Trophoblast cell (in vitro differentiated cells and primary cell): ENCODE results near the gene ENSA.
A peak's percentile ranks its signal among the peaks of the same experiment; 100 is the strongest.

Source experiments
- DNase-seq, 2 donors: peaks; one replicate each; pipeline ENCODE4 v3.0.0-alpha.2; 2016
- H2AFZ ChIP-seq: 2 replicates; pipeline ENCODE4 v1.6.1; 2013; ENCODE audit warnings: low read length, moderate library complexity, mild to moderate bottlenecking; ENCODE audit not compliant: insufficient read depth, poor library complexity
- H2AK5ac ChIP-seq: 2 replicates; pipeline ENCODE4 v1.6.1; 2013; ENCODE audit warnings: mild to moderate bottlenecking, low read length
- H2BK120ac ChIP-seq: 2 replicates; pipeline ENCODE4 v1.6.1; 2013; ENCODE audit warnings: low read length, mild to moderate bottlenecking, moderate library complexity; ENCODE audit not compliant: insufficient read depth, poor library complexity
- H2BK12ac ChIP-seq: 2 replicates; pipeline ENCODE4 v1.6.1; 2013; ENCODE audit warnings: mild to moderate bottlenecking, low read length, moderate library complexity
- H2BK5ac ChIP-seq: 2 replicates; pipeline ENCODE4 v1.6.1; 2013; ENCODE audit warnings: low read length, low read depth, moderate library complexity, mild to moderate bottlenecking; ENCODE audit not compliant: poor library complexity
- H3K14ac ChIP-seq: 2 replicates; pipeline ENCODE4 v1.6.1; 2013; ENCODE audit warnings: mild to moderate bottlenecking, low read length
- H3K18ac ChIP-seq: 2 replicates; pipeline ENCODE4 v1.6.1; 2013; ENCODE audit warnings: mild to moderate bottlenecking, low read length
- H3K23ac ChIP-seq: 2 replicates; pipeline ENCODE4 v1.6.1; 2013; ENCODE audit warnings: low read length
- H3K27ac ChIP-seq: 2 replicates; pipeline ENCODE4 v1.5.1; 2013; ENCODE audit warnings: low read depth, mild to moderate bottlenecking, inconsistent platforms, low read length, moderate library complexity
- H3K27me3 ChIP-seq: 2 replicates; pipeline ENCODE4 v1.6.1; 2013; ENCODE audit warnings: inconsistent platforms, mild to moderate bottlenecking, low read length, moderate library complexity; ENCODE audit not compliant: insufficient read depth
- H3K36me3 ChIP-seq, 2 experiments: 1 replicate in 1 of 2; 2 replicates in 1 of 2; pipeline ENCODE4 v1.6.1; 2013; ENCODE audit warnings: low read length in 2 of 2, mild to moderate bottlenecking in 2 of 2, moderate library complexity in 1 of 2; ENCODE audit not compliant: insufficient read depth in 2 of 2, control insufficient read depth in 1 of 2
- H3K4ac ChIP-seq: 2 replicates; pipeline ENCODE4 v1.6.1; 2013; ENCODE audit warnings: low read depth, mild to moderate bottlenecking, low read length, moderate library complexity
- H3K4me1 ChIP-seq, 2 experiments: 1 replicate in 1 of 2; 2 replicates in 1 of 2; pipeline ENCODE4 v1.6.1; 2013; ENCODE audit warnings: low read length in 2 of 2, mild to moderate bottlenecking in 2 of 2, moderate library complexity in 1 of 2; ENCODE audit not compliant: insufficient read depth in 2 of 2, control insufficient read depth in 1 of 2
- H3K4me2 ChIP-seq: 2 replicates; pipeline ENCODE4 v1.6.1; 2013; ENCODE audit warnings: inconsistent platforms, mild to moderate bottlenecking, low read length, moderate library complexity
- H3K4me3 ChIP-seq: 2 replicates; pipeline ENCODE4 v1.5.1; 2013; ENCODE audit warnings: mild to moderate bottlenecking, low read depth, low read length, inconsistent platforms
- H3K79me1 ChIP-seq: one replicate; pipeline ENCODE4 v1.6.1; 2013; ENCODE audit warnings: low read length
- H3K79me2 ChIP-seq: 2 replicates; pipeline ENCODE4 v1.6.1; 2013; ENCODE audit warnings: low read length, mild to moderate bottlenecking; ENCODE audit not compliant: control insufficient read depth, insufficient read depth, poor library complexity
- H3K9ac ChIP-seq: 2 replicates; pipeline ENCODE4 v1.6.1; 2013; ENCODE audit warnings: mild to moderate bottlenecking, low read length
- H3K9me3 ChIP-seq: 2 replicates; pipeline ENCODE4 v1.6.1; 2013; ENCODE audit warnings: low read depth, mild to moderate bottlenecking, control low read depth, inconsistent platforms, low read length; ENCODE audit not compliant: insufficient read depth
- H4K12ac ChIP-seq: 2 replicates; pipeline ENCODE4 v1.6.1; 2013; ENCODE audit warnings: low read depth, mild to moderate bottlenecking, low read length, moderate library complexity
- H4K8ac ChIP-seq: 2 replicates; pipeline ENCODE4 v1.6.1; 2013; ENCODE audit warnings: low read depth, mild to moderate bottlenecking, low read length, moderate library complexity
- H4K91ac ChIP-seq: one replicate; pipeline ENCODE4 v1.6.1; 2013; ENCODE audit warnings: low read depth, mild to moderate bottlenecking, low read length, moderate library complexity
- WGBS: extraction: QIAGEN DNeasy Blood & Tissue Kit; methylation state at CpG from one replicate; pipeline ENCODE4 v1.1.7; 2013; ENCODE audit warnings: missing lambda C conversion rate; ENCODE audit not compliant: insufficient read length, insufficient coverage; ENCODE audit errors: extremely low coverage; 5-methylcytosine and 5-hydroxymethylcytosine counted together

The ENSA gene

DNA sequence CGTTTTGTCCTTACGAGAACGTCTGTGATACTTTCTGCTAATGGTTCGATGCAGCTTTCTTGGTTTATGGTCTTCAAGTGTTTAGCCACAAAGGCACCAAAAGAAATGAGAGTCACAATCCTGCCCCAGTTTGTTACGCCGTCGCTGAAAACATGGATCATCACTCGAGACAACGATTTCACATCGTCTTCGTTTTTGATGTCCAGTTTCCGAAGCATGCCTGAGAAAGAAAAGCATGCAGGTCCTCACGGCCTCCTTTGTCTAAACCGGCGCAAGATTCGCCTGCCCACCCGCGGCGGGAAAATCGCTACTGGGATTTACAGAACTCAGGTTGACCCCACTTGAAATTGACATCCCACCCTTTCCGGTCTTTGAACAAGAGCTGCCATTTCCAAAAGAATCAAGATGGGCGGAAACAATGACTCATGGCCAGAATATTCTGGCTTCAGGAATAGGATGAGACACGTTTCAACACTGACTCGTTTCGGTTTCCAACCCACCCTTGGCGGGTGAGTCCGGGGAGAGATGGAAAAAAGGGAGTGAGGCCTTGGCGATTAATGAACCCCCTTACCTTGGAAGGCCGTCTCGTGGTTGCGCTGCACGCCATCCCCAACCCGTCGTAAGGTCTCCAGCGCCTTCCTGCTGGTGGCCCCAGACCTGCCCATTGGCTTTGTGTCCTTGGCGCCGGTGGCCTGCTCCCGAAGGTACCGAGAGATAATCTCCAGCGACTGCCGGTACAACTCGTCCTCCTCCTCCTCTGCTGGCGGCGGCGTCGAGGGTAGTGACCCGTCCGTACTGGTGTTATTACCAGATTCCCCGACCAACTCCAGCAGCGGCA lies 50.9 kb downstream of the ENSA start:
- Histone ChIP-seq H3K4me3 (peak overlapping the region; percentile 98), H3K9ac (peak overlapping the region; percentile 98), H3K23ac (no peak overlapping the region), H3K18ac (peak overlapping the region; percentile 95), H2AK5ac (peak overlapping the region; percentile 77), H2AFZ (peak overlapping the region; percentile 52), H3K9me3 (no peaks in the 10 kb centered on the region), H3K27me3 (no peaks in the 10 kb centered on the region), H3K79me1 (peaks cover 15% of the 10 kb centered on the region), H3K27ac (peak overlapping the region; percentile 96), H2BK12ac (peak overlapping the region; percentile 1), H4K8ac (peak overlapping the region; percentile 86), H4K91ac (peak overlapping the region; percentile 91), H3K79me2 (peaks cover 21% of the 10 kb centered on the region), H3K4ac (peak overlapping the region; percentile 99), H2BK5ac (peak overlapping the region; percentile 94), H3K4me2 (peak overlapping the region; percentile 72), H3K14ac (peak overlapping the region; percentile 93), H3K4me1 (peaks cover 6 to 8% of the 10 kb centered on the region in 2 experiments), H3K36me3 (peaks cover 9 to 25% of the 10 kb centered on the region in 2 experiments), H4K12ac (peak overlapping the region; percentile 25), H2BK120ac (peak overlapping the region; percentile 78)
- WGBS = no CpG with 5 or more reads among the region's 50 CpGs
- peak; percentile 62 to 85 for DNase-seq

DNA sequence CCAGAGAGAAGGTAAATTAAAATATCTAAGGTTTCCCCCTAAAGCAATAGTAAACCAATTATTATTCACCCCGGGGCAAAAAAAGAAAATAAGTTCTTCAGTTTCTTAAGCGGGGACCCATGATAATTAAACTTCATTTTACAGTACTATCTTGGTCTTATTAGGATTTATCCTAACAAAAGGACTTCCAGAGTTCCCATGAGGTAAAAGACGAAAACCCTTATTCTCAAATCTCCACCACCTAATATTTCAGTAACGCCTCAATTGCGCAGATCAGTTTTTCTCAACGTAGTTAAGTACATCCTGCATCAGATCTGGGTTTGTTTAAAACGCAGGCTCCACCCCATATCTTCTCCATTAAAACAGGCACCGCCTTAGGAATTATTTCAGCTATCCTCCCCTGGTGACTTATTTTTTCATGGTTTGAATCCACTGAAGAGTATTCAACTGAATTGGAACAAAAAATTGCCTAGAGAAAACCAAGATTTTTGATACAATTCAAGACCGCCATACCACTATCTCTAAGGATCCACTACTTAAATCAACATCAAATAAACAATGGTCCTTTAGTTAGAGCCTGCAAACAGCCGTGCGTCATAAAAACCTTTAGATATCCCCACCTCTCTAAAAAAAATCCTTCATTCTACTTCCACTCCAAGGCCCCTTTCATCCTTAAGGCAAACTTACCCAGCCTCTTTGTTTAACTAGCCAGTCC lies 51.7 kb downstream of the ENSA start:
- Histone ChIP-seq H3K27ac (peak overlapping the region; percentile 96), H3K4me1 (peaks cover 9 to 11% of the 10 kb centered on the region in 2 experiments), H4K8ac (no peak overlapping the region), H3K9ac (peak overlapping the region; percentile 98), H3K79me1 (peaks cover 15% of the 10 kb centered on the region), H3K79me2 (peaks cover 21% of the 10 kb centered on the region), H3K27me3 (no peaks in the 10 kb centered on the region), H3K36me3 (peaks cover 12 to 30% of the 10 kb centered on the region in 2 experiments), H3K9me3 (no peaks in the 10 kb centered on the region), H3K4me3 (peak overlapping the region; percentile 98), H2BK5ac (peak overlapping the region; percentile 94), H2BK120ac (no peak overlapping the region), H3K4ac (peak overlapping the region; percentile 99), H4K12ac (no peak overlapping the region), H2AFZ (no peak overlapping the region), H2AK5ac (no peak overlapping the region), H3K14ac (peak overlapping the region; percentile 70), H4K91ac (no peak overlapping the region), H2BK12ac (no peak overlapping the region), H3K23ac (no peak overlapping the region), H3K18ac (no peak overlapping the region), H3K4me2 (peak overlapping the region; percentile 72)
- DNase-seq = peak in 1 of 2 donors; percentile 45
- no CpG with 5 or more reads among the region's 11 CpGs for WGBS

DNA sequence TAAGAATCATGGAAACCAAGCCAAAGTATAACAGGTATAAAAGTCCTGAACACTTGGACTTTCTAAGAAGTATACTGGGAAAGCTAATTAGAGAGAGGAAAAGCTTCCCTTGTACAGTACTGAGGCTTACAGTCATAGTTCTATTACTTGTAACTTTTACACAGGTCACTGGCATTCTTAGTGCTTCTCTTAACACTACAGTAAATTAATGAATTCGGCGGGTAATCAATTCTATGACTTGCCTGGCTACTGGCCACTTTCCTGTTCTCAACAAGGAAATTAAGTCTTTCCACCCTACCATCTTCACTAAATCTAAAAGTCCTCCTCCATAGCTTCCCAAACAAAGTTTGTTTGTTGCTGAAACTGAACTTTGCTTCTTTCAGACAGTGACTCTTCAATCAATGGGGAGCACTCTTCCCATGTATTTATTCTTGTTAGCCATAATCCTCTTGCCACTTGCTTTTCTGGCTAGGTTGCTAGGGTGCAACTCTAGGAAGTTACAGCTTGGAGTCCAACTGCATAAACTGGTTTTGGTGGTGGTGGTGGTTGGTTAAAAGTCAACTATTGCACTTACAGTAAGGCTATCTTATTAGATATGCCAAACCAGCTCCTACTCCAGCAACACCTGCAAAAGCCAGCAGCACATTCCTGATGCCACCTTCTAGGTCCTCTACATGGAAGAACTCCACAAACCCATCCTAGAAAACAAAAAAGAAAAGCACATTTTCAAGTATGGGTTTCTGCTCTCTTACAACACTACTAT lies 52.4 kb downstream of the ENSA start:
- Histone ChIP-seq H3K4me1 (peaks cover 9 to 13% of the 10 kb centered on the region in 2 experiments), H3K9me3 (no peaks in the 10 kb centered on the region)
- no CpG with 5 or more reads among the region's 2 CpGs for WGBS

DNA sequence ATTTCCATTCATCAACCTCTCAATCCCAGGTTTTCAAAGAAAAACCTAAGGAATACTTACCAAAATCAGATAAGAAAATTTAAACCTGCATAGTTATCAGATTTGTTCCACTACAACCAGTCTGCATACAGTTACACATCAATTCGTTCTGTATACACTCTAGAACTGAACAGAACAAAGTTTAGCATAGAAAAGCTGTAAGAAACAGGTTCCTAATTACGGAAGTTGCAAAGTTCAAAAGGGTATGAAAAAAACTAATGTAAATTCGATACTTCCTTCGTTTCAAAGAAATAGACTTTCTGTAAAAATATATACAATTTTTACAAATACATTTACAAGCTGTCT lies 53.1 kb downstream of the ENSA start:
- no CpG with 5 or more reads among the region's 4 CpGs for WGBS
- Histone ChIP-seq H3K79me1 (peaks cover 15% of the 10 kb centered on the region), H3K36me3 (peaks cover 12 to 30% of the 10 kb centered on the region in 2 experiments), H3K23ac (no peak overlapping the region), H4K12ac (no peak overlapping the region), H2BK12ac (no peak overlapping the region), H3K4ac (no peak overlapping the region), H3K27me3 (no peaks in the 10 kb centered on the region), H4K91ac (no peak overlapping the region), H3K14ac (no peak overlapping the region), H3K4me1 (peaks cover 9 to 13% of the 10 kb centered on the region in 2 experiments), H3K79me2 (peaks cover 21% of the 10 kb centered on the region), H2AK5ac (no peak overlapping the region), H2AFZ (no peak overlapping the region), H3K9me3 (no peaks in the 10 kb centered on the region), H3K4me2 (no peak overlapping the region), H3K4me3 (no peak overlapping the region), H2BK120ac (no peak overlapping the region), H4K8ac (no peak overlapping the region), H3K18ac (no peak overlapping the region), H3K27ac (no peak overlapping the region), H2BK5ac (no peak overlapping the region), H3K9ac (no peak overlapping the region)
- peak in 1 of 2 donors; percentile 22 for DNase-seq

More for the DNA sequence above, 52.4 kb downstream of the ENSA start:
- Histone ChIP-seq H2BK120ac (no peak overlapping the region), H3K36me3 (peaks cover 12 to 30% of the 10 kb centered on the region in 2 experiments), H3K23ac (no peak overlapping the region), H3K27ac (no peak overlapping the region), H2AFZ (no peak overlapping the region), H3K4ac (peak overlapping the region; percentile 84), H3K4me2 (peak overlapping the region; percentile 72), H4K8ac (no peak overlapping the region), H3K79me2 (peaks cover 21% of the 10 kb centered on the region), H3K79me1 (peaks cover 15% of the 10 kb centered on the region), H3K27me3 (no peaks in the 10 kb centered on the region), H3K9ac (peak overlapping the region; percentile 79), H3K14ac (no peak overlapping the region), H3K18ac (no peak overlapping the region), H2BK12ac (no peak overlapping the region), H2BK5ac (no peak overlapping the region), H2AK5ac (no peak overlapping the region), H3K4me3 (peak overlapping the region; percentile 41), H4K91ac (no peak overlapping the region), H4K12ac (no peak overlapping the region)
- DNase-seq = peak in 1 of 2 donors; percentile 26
